Brain microvascular endothelial cell (primary cell): ENCODE measurements around the gene P2RX2.

Experiments
- DNase-seq: peaks from one replicate; pipeline ENCODE4 v3.0.0-alpha.2; 2020
- H3K27ac ChIP-seq: fragments of 250-450 bp; sonication (Bioruptor Pico); 2 replicates; pipeline ENCODE4 v1.5.1; 2020; ENCODE audit warnings: mild to moderate bottlenecking, moderate library complexity
- H3K27me3 ChIP-seq: fragments of 250-450 bp; sonication (Bioruptor Pico); replicated peaks from 2 replicates; pipeline ENCODE4 v1.5.1; 2020; ENCODE audit warnings: mild to moderate bottlenecking
- H3K36me3 ChIP-seq: fragments of 250-450 bp; sonication (Bioruptor Pico); replicated peaks from 2 replicates; pipeline ENCODE4 v1.5.1; 2020; ENCODE audit warnings: mild to moderate bottlenecking
- H3K4me3 ChIP-seq: 2 replicates; pipeline ENCODE4 v1.5.1; 2011; ENCODE audit warnings: low read depth, mild to moderate bottlenecking, control low read depth, low read length, moderate library complexity
- CTCF ChIP-seq: IDR thresholded peaks from 2 replicates; pipeline ENCODE4 v1.5.1; 2011; ENCODE audit warnings: low read depth, mild to moderate bottlenecking, moderate library complexity, low read length, control low read depth, inconsistent platforms; ENCODE audit errors: missing control alignments
- in situ Hi-C: cut with HindIII; loops from 2 replicates; pipeline ENCODE4 v1.10.0; 2017; ENCODE audit warnings: low sequenced_read_pairs, low pct_ligation_motif_present

The P2RX2 gene

GRCh38 chr12:132660052-132660451 is 41.5 kb downstream of the P2RX2 start:
- Histone ChIP-seq H3K36me3 (peaks cover 30% of the 10 kb centered on the region), H3K4me3 (no peak overlapping the region), H3K27ac (no peak overlapping the region), H3K27me3 (no peaks in the 10 kb centered on the region)
- DNase-seq, result no peak
- in situ Hi-C loops, result no loop called here
- TF ChIP-seq CTCF, result no peak

GRCh38 chr12:132660996-132661395 is 42.4 kb downstream of the P2RX2 start:
- Histone ChIP-seq H3K36me3 (peaks cover 32% of the 10 kb centered on the region), H3K4me3 (no peak overlapping the region), H3K27ac (no peak overlapping the region), H3K27me3 (no peaks in the 10 kb centered on the region)
- in situ Hi-C loops, result no loop called here
- no peak for DNase-seq
- no peak for TF ChIP-seq CTCF

GRCh38 chr12:132661972-132662371 is 43.4 kb downstream of the P2RX2 start:
- in situ Hi-C loops, result no loop called here
- Histone ChIP-seq H3K36me3 (peaks cover 30% of the 10 kb centered on the region), H3K27ac (no peak overlapping the region), H3K4me3 (no peak overlapping the region), H3K27me3 (no peaks in the 10 kb centered on the region)
- DNase-seq, result no peak
- TF ChIP-seq CTCF, result no peak

- peaks cover 26% of the 10 kb centered on the region for H3K36me3 ChIP-seq
- no peak overlapping the region for H3K27ac ChIP-seq
- DNase-seq, result no peak
- TF ChIP-seq CTCF, result no peak
- in situ Hi-C loops, result no loop called here
- no peaks in the 10 kb centered on the region for H3K27me3 ChIP-seq
- no peak overlapping the region for H3K4me3 ChIP-seq
Measured at GRCh38 chr12:132662901-132663755, 44.6 kb downstream of the P2RX2 start.

GRCh38 chr12:132664206-132665148 is 45.9 kb downstream of the P2RX2 start:
- no peak for TF ChIP-seq CTCF
- Histone ChIP-seq H3K27me3 (no peaks in the 10 kb centered on the region), H3K27ac (no peak overlapping the region), H3K4me3 (no peak overlapping the region), H3K36me3 (peaks cover 27% of the 10 kb centered on the region)
- in situ Hi-C loops, result no loop called here
- no peak for DNase-seq
